Progenitor cell of endocrine pancreas (in vitro differentiated cells): Measurements from ENCODE around the gene SLC22A16. TPM values are rescaled to one million over a fixed set of nuclear protein-coding genes. Genes with fewer than 3 reads are reported as not detected.

Experiments
- DNase-seq: peaks from one replicate; pipeline ENCODE4 v3.0.0; 2021; ENCODE audit warnings: low spot score; ENCODE audit not compliant: unreplicated experiment
- H3K27ac Mint-ChIP-seq: 2 replicates; pipeline ENCODE4 v1.8.0; 2021; ENCODE audit warnings: mild to moderate bottlenecking, moderate library complexity, mixed read lengths
- H3K27me3 Mint-ChIP-seq: 2 replicates; pipeline ENCODE4 v1.8.0; 2021; ENCODE audit warnings: mixed read lengths
- H3K36me3 Mint-ChIP-seq: 2 replicates; pipeline ENCODE4 v1.8.0; 2022; ENCODE audit warnings: mixed read lengths; ENCODE audit not compliant: insufficient read depth
- H3K4me1 Mint-ChIP-seq: 2 replicates; pipeline ENCODE4 v1.8.0; 2021; ENCODE audit warnings: low read depth, mixed read lengths
- H3K4me3 Mint-ChIP-seq: 2 replicates; pipeline ENCODE4 v1.8.0; 2021; ENCODE audit warnings: low read depth, mild to moderate bottlenecking, moderate library complexity, mixed read lengths
- H3K9me3 Mint-ChIP-seq: 2 replicates; pipeline ENCODE4 v1.8.0; 2021; ENCODE audit warnings: low read depth, mixed read lengths
- total RNA-seq: library from RNA; stranded (reverse); gene quantifications from 2 replicates; pipeline ENCODE4 v1.2.1, GENCODE V29; 2021
- TF ChIP-seq, protein P1 (sequence below): fragments of 200-600 bp; sonication (generic); IDR thresholded peaks from one replicate; pipeline ENCODE4 v1.5.0; 2021; ENCODE audit warnings: antibody characterized with exemption, mild to moderate bottlenecking; ENCODE audit not compliant: unreplicated experiment

Gene SLC22A16
- total RNA-seq, 1 donor from 2014 or later: not detected

DNA sequence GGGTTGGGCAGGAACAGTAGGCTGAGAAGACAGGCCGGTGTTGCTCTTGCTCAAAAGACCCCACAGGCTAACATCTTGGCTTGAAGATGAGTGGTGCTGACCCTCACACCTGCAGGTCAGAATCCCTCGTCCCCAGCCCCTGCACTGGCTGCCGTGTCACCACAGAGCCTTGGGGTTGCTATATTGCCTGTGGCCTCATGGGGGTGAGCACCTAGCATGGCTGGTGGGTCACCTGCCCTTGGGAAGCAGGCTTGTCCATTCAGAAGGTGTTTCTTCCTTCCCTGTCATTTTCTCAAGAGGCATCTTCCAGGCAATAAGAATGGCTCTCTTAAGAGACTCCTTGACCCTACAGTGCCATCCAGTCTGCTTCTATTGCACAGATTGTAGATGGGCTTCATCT, 7.7 kb downstream of the SLC22A16 start:
- H3K36me3 Mint-ChIP-seq: no peaks in the 10 kb centered on the region
- H3K4me1 Mint-ChIP-seq: no peaks in the 10 kb centered on the region
- H3K9me3 Mint-ChIP-seq: peaks cover 24% of the 10 kb centered on the region
- no peak overlapping the region for H3K4me3 Mint-ChIP-seq
- H3K27ac Mint-ChIP-seq: no peak overlapping the region
- DNase-seq: no peak
- TF ChIP-seq, protein P1, sequence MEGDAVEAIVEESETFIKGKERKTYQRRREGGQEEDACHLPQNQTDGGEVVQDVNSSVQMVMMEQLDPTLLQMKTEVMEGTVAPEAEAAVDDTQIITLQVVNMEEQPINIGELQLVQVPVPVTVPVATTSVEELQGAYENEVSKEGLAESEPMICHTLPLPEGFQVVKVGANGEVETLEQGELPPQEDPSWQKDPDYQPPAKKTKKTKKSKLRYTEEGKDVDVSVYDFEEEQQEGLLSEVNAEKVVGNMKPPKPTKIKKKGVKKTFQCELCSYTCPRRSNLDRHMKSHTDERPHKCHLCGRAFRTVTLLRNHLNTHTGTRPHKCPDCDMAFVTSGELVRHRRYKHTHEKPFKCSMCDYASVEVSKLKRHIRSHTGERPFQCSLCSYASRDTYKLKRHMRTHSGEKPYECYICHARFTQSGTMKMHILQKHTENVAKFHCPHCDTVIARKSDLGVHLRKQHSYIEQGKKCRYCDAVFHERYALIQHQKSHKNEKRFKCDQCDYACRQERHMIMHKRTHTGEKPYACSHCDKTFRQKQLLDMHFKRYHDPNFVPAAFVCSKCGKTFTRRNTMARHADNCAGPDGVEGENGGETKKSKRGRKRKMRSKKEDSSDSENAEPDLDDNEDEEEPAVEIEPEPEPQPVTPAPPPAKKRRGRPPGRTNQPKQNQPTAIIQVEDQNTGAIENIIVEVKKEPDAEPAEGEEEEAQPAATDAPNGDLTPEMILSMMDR: no peak
- no peaks in the 10 kb centered on the region for H3K27me3 Mint-ChIP-seq

DNA sequence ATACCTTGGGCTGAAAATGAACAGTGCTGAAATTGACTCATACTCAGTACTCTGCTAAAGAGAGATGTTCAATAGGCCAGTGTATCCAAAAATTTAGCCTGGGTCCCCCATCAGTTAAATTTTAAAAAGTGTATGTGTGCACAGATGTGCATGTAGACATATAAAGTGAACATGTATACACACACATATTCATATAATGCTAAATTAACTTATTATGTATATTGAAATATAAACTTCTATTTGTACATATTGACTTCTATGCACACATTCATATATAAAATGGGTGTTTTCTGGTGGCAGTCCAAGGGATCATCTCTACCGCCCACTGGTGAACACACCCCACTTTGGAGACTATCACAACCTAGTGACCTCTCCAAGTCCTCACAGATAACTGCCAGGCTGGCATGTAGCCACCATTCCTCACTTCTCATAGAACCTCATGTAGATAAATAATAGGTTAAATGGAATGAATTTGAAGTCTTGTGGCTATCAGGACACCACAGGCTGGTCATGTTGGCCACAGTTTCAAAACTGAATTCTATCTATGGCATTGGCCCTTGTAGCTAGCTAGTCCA, 8.8 kb downstream of the SLC22A16 start:
- no peak overlapping the region for H3K27ac Mint-ChIP-seq
- no peaks in the 10 kb centered on the region for H3K36me3 Mint-ChIP-seq
- H3K27me3 Mint-ChIP-seq: no peaks in the 10 kb centered on the region
- TF ChIP-seq, protein P1: no peak
- DNase-seq: no peak
- no peaks in the 10 kb centered on the region for H3K4me1 Mint-ChIP-seq
- H3K9me3 Mint-ChIP-seq: peaks cover 32% of the 10 kb centered on the region
- no peak overlapping the region for H3K4me3 Mint-ChIP-seq

DNA sequence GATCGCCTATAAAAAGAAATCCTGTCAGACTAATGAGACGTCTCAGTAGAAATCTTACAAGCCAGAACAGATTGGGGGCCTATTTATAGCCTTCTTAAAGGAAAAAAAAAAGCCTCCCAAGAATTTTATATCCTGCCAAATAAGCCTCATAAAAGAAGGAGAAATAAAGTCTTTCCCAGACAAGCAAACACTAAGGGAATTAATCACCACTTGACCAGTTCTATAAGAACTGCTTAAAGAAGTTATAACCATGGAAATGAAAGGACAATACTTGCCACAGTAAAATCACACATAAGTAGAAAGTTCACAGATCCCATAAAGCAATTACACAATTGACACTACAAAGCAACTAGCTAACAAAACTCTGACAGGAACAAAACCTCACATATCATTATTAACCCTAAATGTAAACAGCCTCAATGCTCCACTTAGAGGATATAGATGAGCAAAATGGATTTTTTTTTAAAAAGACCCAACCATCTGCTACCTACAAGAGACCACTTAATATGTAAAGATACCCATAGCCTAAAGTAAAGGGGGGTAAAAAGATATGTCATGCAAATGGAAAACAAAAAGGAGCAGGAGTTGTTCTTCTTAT, 13.4 kb downstream of the SLC22A16 start:
- H3K4me3 Mint-ChIP-seq: no peak overlapping the region
- peaks cover 44% of the 10 kb centered on the region for H3K9me3 Mint-ChIP-seq
- TF ChIP-seq, protein P1: no peak
- no peaks in the 10 kb centered on the region for H3K36me3 Mint-ChIP-seq
- H3K27me3 Mint-ChIP-seq: no peaks in the 10 kb centered on the region
- H3K27ac Mint-ChIP-seq: no peak overlapping the region
- no peak for DNase-seq
- H3K4me1 Mint-ChIP-seq: no peaks in the 10 kb centered on the region

DNA sequence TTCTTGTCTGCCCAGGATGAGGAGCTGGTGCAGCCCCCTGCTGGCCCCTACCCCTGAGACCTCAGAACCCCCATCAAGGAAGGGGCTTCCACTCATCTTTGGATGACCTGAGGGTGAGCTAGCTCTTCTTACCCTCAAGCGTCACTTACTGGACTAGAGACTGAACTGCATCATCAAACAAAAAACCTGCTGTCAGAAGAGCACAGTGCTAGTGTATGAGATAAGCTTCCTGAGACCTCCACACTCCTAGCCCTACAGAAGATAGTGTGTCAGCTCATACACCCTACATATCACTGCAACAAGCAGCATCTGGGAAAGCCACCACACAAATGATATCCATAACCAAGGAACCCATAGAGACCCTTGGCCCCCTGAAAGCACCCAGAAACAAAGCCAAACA, 15.0 kb downstream of the SLC22A16 start:
- H3K27me3 Mint-ChIP-seq: no peaks in the 10 kb centered on the region
- H3K4me3 Mint-ChIP-seq: no peak overlapping the region
- no peak for DNase-seq
- no peaks in the 10 kb centered on the region for H3K4me1 Mint-ChIP-seq
- H3K9me3 Mint-ChIP-seq: peaks cover 48% of the 10 kb centered on the region
- no peak overlapping the region for H3K27ac Mint-ChIP-seq
- no peaks in the 10 kb centered on the region for H3K36me3 Mint-ChIP-seq
- TF ChIP-seq, protein P1: no peak

DNA sequence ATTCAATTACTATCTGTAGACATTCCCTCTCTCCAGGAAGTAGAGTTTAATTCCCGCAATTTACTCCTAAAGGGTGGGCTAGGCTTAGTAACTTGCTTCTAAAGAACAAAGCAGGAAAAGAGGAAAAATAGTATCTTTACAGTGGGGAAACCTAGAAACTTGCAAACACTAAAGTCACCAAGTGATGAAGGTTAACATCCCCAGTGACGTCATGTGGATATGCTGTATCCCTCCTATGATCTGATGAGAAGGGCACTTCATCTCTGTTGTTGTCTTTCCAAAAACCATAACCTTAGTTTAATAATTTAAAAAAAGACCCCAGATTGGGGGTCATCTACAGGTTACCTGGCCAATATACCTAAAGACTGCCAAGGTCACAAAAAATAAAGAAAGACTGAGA, 17.3 kb downstream of the SLC22A16 start:
- peaks cover 31% of the 10 kb centered on the region for H3K9me3 Mint-ChIP-seq
- TF ChIP-seq, protein P1: no peak
- H3K36me3 Mint-ChIP-seq: no peaks in the 10 kb centered on the region
- no peaks in the 10 kb centered on the region for H3K27me3 Mint-ChIP-seq
- no peak overlapping the region for H3K27ac Mint-ChIP-seq
- no peak for DNase-seq
- no peaks in the 10 kb centered on the region for H3K4me1 Mint-ChIP-seq
- H3K4me3 Mint-ChIP-seq: no peak overlapping the region
